GM19351 (cell line): Measurements from ENCODE around the gene FAM217A.

Source experiments
- ATAC-seq: cut with Tn5 transposase; IDR thresholded peaks from one replicate; pipeline ENCODE4 v1.9.1; 2021; ENCODE audit warnings: mild to moderate bottlenecking, moderate library complexity; ENCODE audit not compliant: unreplicated experiment

Gene FAM217A

DNA sequence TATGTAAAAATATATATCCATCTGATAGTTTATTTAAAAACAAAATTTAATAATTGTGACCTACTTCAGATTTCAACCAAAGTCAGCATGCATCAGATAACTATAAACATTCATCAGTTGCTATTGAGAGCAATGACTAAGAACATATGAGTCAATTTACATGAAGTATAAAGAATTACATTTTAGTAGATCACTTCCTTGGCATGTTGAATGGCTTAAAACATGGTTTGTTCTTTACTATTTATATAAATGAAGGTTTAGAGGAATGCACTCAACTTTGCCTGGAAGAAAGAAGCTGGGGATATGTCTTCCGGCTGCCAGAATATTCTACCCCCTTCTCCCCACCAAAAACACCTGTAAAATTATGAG lies 6.4 kb upstream of the FAM217A start:
- no peak for ATAC-seq

DNA sequence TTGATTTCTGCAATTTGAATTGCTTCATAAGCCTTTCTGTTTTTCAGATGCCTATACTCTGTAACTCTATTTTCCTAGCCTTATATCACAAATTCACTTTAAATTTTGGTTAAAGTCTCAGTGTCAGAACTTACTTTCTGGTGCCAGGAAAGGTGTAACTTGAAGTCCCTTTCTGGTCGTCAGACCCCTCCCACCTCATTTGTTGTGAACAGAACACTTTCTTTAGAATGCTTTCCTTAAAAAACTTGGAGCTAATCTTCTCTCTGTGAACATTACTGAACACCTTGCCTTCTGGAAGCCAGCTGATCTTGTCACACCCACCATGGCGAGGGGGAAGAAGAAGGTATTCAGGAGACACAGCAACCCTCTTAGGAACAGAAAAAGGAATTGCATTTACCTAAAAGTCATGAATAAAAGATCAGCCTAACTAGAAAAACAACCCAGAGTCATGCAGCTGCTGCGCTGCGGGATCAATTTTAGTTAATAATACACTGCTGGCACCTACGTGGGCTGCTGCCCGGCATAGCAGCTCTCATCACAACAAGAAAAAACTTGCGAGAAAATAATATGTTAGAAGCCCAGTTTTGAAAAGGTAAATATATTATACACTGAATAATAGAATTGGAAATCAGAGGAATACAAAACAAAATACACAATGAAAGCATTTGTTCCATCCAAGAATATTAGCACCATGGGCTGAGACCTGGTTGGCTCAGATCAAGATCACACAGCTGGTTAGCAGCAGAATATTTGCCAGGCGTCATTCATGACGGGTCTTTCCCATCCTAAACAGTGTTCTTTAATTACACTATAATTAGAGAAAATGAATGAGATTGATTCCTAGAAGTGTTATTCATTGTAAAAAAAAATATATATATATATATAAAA lies 5.8 kb upstream of the FAM217A start:
- no peak for ATAC-seq

DNA sequence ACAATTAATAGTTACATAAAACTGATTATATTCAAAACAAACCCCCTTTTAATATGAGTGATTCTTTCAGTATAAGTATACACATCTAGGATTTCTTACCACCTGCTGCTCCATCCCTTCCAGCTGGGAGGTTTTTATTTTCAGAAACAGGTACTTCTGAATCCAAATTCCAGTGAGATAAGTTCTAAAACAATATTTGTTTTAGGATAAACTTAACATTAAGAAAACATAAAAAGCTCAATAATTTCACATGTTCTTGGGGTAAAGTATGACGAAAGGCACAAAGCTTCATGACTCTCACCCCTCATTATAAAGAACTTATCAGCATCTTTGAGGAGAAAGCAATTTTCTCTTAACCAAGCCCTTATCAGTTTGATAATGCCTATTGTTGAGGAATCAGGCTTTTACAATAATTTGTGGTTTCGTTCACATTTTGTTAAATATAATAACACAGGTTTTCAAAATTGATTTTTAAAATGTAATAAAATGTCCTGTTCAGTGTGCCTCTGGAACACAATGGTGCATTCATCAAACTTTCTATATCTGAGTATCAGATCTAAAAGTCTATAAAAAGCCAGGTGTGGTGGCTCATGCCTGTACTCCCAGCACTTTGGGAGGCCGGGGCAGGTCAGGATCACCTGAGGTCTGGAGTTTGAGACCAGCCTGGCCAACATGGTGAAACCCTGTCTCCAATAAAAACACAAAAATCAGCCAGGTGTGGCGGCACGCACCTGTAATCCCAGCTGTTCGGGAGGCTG lies 4.3 kb downstream of the FAM217A start:
- ATAC-seq = no peak

DNA sequence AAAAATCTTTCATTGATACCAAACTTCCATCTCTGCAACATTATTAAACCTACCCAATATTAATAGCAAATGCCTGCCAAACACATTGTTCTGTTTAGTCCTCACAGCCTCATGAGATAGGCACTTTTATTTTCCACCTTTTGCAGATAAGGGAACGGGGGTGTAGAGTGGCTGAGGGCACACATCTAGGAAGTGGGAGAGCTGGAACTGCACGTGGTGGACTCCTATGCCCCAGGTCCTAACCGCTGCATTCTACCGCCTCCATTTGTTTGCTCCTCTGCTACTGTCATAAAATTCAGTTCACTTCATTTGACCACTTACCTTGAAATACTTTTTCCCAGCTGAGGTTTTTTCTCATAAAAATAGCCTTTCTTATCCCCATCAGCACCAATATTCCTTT lies 7.6 kb downstream of the FAM217A start:
- no peak for ATAC-seq

DNA sequence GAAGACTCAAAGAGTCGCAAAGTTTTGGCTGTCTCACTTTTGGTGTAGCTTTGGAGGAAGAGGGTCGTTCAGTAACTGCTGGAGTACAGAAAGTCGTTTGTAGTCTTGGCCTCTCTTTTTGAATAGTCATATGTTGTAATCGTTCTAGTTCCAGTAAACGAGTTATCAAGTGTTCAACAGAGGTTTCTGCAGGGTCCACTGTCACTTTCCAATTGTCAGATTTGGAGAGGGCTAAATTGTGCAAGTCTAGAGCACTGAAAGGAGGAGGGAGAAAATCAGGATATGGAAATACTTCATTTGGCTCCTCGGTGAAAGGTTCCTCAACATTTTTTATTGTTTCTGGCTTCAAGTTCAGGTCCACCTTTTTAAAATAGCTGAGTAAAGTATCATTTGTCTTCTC lies 9.7 kb downstream of the FAM217A start:
- no peak for ATAC-seq

DNA sequence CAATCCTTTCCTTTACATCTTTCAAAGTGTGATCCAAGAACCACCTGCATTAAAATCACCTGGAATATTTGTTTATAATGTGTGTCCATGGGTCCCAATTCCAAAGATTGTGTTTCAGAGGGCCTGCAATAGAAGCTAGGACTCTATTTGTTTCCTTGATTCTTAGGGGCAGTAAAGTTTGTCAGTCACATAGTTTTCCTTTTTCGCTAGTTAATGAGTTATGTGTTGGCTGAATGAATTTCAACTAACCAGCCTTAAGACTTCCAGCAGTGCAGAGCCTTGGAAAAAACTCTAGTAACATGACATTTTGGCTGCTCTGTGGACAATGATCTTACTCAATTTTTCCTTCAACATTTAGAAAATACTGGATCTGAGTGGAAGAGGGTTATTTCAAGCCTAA lies 11.3 kb downstream of the FAM217A start:
- no peak for ATAC-seq

DNA sequence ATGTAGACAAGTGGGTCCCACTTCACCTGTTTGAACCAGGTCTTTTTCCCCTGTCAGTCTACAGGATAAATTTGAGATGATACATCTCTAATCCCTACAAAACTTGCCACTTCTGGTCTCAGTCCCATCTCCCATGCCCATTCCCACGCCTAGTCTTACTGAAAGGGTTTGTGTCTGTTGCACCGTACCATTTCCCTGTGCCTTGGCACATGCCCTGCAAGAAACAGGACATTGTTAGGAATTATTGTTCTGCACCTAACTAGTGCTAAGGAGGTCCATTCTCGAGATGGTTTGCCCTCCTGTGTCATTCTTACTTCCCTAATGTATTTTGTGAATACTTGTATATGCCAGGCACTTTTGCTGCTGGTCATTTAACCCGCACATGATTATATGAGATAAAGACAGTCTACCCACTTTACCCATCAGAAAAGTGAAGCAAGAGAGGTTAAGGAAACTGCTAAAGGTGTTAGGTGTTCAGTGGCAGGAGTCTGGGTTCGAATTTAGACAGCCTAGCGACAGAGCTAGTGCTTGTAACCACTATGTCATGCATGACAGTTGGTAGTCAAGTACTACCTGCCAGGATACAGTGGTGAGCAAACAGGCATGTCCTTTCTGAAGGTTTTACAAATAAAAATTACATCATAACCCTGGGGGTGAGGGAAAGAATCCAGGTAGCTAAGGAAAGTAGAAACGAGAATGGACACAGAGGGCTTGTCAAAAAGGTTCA lies 12.7 kb downstream of the FAM217A start:
- no peak for ATAC-seq

DNA sequence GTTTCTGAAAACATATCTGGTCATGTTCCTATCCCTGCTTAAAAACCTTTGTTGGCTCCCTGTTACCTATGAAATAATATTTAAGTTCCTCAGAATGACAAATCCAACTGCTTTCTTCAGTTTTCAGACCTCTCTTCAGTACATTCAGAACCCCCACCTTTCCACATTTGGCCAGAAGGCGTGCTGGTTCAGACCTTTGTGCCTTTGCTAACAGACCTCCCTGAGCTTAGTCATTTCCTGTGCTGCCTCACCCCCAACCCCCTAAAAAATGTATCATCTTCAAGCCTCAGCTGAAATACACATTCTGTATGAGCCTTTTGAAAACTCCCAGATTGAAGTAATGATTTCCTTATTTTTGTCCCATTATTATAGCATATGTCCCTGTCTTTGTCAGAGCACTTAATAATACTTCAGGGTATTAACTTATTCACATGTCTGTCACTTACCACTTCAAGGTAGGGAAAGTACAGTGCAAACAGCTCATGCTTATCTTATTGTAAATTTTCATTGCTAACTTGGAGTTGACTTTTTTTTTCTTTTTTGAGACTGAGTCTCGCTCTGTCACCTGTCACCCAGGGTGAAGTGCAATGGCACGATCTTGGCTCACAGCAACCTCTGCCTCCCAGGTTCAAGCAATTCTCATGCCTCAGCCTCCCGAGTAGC lies 19.7 kb downstream of the FAM217A start:
- ATAC-seq = no peak

DNA sequence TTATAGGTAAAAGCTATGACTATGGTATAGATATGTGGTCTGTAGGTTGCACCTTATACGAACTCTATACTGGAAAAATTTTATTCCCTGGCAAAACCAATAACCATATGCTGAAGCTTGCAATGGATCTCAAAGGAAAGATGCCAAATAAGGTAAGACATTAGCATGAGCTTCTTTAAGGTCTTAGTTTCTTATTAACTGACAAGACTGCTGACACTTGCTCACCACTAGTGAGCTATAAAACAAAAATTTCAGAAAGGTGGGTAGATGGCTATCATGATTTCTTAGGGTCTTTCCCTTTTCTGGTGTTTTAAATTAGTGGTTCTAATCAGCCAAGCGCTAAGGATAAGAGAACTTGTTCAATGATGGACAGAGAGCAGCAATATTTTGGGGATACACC lies 21.9 kb downstream of the FAM217A start:
- no peak for ATAC-seq

DNA sequence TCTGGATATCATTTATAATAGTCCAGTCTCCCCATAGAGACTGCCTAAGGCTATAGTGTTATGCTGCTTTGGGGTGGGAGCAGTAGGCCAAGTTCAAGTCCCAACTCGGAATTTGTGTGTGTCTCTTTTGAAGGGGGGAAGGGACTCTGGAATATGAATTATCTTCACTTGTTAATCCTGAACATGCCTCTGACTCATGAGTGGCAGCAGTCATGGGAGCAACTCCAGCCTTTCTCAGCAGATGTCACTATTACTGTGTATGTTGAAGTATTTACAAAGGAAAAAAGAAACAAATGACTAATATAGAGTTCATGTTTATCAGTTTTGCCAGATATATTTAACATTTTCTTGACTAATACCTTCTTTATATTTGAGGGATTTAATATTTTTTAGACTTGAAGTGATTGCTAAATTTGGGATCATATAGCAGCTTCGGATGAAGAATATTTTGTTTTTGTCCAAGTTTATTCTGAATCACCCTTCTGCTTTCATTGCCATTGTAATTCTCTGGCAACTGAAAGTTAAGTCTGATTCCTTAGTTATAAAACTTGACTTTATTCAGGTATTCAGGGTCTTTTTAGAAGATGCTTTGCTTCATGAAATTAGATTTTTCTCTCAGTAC lies 23.4 kb downstream of the FAM217A start:
- no peak for ATAC-seq

DNA sequence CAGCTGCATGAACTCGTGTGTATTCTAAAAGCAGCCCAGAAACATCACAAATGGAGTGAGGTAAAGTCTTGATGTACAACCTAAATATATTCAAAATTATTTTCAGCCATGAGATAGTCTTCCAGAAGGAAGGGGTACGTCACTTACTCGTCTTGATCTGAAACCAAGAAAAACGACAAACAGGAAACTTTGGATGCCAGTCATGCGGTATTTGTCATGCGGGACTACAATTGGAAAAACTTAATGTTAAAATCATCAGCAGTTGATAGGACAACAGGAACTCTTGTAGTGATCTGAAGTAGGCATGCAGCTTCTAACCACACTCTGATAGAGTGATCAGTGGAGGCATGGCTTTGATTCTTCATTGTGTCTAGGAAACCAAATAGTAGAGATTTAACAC lies 29.7 kb downstream of the FAM217A start:
- no peak for ATAC-seq

DNA sequence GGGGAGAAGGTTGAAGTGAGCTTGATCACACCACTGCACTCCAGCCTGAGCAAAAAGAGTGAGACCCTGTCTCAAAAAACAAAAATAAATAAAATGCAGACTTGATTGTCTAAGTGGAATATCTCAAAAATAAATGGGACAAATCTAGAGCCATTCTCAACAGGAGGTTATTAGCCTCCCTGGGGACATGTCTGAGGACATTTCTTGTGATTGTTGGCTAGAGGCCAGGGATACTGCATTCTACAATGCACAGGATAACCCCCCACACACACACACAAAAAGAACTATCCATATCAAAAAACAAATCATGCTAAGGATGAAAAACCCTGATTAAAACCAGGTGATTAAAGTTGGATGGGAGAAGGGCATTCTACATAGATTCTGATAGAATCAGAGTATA lies 37.5 kb downstream of the FAM217A start:
- ATAC-seq = no peak

DNA sequence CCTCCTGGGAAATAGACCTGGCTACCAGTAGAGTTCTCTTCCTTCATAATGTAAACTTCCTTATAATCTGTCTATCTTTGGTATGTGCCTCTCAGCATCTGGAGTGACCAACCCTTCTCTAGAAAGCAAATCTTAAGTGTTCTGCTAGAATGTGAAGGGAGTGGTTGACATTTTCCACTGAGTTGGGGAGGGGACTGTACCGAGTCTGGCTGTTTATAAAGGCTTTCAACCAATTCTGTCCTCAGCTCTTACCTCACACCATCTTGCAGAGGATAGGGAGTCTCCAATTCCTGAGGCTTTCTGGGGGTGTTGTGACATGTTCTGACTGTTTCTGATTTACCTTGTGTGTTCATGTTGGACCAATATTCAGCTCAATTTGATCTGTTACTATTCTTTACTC lies 39.6 kb downstream of the FAM217A start:
- no peak for ATAC-seq

DNA sequence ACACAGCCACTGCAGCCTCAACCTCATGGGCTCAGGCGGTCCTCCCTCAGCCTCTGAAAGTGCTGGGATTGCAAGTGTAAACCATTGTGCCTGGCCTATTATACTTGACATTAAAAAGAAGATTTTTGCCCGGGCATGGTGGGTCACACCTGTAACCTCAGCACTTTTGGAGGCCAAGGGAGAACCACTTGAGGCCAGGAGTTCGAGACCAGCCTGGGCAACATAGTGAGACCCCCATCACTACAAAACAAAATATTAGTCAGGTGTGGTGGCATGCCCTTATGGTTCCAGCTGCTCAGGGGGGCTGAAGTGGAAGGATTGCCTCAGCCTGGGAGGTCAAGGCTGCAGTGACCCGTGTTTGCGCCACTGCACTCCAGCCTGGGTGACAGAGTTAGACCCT lies 42.4 kb downstream of the FAM217A start:
- ATAC-seq = no peak

DNA sequence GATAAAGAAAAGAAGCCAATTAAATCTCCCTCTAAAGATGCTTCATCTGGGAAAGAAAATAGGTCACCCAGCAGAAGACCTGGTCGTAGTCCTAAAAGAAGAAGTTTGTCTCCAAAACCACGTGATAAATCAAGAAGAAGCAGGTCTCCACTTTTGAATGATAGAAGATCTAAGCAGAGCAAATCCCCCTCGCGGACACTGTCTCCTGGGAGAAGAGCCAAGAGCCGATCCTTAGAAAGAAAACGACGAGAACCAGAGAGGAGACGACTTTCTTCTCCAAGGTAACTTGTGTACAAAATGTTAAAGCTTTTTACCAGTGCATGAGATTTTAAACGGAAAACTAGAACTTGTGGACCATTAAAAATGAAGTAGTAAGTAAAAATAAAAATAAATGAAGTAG lies 46.5 kb downstream of the FAM217A start:
- no peak for ATAC-seq

DNA sequence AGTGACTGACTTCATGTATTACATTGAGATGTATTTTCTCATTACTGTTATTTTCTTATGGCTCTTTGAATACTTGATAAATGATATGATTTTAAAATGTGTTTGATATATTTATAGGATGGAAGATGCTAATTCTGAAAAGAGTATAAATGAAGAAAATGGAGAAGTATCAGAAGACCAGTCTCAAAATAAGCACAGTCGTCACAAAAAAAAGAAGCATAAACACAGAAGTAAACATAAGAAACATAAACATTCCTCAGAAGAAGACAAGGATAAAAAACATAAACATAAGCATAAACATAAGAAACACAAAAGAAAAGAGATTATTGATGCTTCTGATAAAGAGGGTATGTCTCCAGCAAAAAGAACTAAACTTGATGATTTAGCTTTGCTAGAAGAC lies 47.5 kb downstream of the FAM217A start:
- ATAC-seq = no peak

DNA sequence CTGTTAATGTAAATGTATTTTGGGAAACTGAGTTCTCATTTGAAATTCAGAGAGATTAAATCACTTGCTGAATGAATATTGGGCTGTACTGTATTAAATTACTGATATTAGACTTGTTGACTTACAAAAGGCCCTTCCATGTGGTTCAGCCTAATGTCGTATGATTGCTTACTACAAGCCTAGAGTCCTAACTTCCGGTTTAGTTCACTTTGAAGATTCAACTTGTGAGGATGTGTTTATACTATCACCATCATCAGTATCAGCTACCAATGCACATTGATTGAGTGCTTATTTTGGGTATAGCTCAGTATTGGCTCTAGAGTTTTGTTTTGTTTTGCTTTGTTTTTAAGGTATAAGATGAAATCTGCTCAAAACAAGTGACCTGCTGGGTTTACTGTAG lies 48.3 kb downstream of the FAM217A start:
- ATAC-seq = no peak

DNA sequence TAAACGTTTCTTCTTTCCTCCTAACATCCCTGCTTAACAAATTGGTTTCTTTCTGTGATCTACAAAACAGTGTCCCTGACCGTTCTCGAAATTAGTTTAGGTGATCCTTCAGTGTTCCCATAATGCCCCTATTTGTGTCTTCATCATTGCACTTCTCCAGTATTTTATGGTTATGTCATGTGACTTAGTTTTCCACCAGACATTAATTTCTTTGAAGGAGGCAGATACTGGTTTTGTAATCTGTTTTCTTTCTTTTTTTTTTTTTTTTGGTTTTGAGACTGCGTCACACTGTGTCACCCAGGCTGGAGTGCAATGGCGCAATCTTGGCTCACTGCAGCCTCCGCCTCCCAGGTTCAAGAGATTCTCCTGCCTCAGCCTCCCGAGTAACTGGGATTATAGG lies 49.2 kb downstream of the FAM217A start:
- ATAC-seq = no peak

DNA sequence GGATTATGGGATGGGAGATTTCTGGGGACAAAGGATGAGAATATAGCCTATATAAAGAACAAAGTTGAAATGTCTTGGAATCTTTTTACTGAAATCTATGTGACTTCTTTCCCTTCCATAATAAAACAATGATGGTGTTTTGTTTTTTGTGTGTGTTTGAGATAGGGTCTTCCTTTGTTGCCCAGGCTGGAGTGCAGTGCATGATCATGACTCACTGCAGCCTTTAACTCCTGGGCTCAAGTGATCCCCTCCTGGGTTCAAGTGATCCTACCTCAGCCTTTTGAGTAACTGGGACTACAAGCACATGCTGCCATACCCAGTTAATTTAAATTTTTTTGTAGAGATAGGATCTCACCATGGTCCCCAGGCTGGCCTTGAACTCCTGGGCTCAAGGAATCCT lies 50.9 kb downstream of the FAM217A start:
- ATAC-seq = no peak

DNA sequence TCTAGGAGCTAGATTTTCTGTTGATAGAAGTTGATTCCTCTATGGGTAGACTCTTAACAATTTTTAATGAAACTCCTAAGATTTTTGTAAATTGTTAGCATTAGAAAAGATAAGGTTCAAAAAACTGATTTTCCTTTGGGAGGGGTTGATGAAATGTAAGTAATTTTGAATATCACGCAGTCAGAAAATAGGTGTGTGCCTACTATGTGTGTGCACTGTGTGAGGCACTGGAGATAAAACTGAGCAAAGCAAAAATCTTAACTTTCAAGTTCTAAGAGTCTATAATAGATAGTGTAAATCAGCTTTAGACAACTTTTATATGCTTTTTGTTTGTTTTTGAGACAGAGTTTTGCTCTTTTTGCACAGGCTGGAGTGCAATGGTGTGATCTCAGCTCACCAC lies 53.3 kb downstream of the FAM217A start:
- ATAC-seq = no peak

DNA sequence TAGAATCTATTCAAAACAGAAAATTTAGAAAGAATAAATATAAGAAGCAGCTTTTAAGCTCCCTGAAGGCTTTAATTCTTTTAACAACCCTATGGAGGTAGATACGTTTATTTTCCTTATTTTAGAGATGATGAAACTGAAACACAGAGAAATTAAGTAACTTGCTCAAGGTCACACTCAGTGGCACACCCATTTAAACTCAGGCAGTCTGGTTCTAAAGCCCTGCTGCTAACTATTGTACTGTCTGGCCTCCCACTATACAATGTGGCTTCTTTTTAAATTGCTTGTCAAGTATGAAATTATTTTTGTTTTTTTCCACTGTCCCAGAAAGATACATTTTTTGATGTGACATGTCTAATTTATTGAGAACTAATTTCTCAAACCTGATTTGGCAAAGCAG lies 55.7 kb downstream of the FAM217A start:
- no peak for ATAC-seq
